GM19438 (cell line): ENCODE data around the gene HSDL2.
"Not testable (repeated sequence)": the region's sequence is repeated elsewhere in the genome, so short reads cannot be mapped to it uniquely, and the experiment has no call there.

Experiments
- ATAC-seq: cut with Tn5 transposase; IDR thresholded peaks from one replicate; pipeline ENCODE4 v1.9.1; 2021; ENCODE audit warnings: low read depth; ENCODE audit not compliant: unreplicated experiment

The HSDL2 gene

DNA sequence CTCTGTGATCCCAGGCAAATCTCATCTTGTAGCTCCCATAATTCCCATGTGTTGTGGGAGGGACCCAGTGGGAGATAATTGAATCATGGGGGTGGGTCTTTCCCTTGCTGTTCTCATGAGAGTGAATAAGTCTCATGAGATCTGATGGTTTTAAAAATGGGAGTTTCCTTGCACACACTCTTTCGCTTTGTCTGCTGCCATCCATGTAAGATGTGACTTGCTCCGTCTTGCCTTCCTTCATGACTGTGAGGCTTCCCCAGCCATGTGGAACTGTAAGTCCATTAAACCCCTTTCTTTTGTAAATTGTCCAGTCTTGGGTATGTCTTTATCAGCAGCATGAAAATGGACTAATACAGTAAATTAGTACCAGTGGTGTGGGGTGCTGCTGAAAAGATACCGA is 14.7 kb upstream of the HSDL2 start:
- not testable (repeated sequence) for ATAC-seq

DNA sequence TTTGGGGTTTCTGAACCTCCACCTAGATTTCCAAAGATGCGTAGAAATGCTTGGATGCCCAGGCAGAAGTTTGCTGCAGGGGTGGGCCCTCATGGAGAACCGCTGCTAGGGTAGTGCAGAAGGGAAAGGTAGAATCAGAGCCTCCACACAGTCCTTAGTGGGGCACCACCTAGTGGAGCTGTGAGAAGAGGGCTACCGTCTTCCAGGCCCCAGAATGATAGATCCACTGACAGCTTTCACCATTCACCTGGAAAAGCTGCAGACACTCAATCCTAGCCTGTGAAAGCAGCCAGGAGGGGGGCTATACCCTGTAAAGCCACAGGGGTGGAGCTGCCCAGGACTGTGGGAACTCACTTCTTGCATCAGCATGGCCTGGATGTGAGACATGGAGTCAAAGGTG is 13.3 kb upstream of the HSDL2 start:
- no peak for ATAC-seq

DNA sequence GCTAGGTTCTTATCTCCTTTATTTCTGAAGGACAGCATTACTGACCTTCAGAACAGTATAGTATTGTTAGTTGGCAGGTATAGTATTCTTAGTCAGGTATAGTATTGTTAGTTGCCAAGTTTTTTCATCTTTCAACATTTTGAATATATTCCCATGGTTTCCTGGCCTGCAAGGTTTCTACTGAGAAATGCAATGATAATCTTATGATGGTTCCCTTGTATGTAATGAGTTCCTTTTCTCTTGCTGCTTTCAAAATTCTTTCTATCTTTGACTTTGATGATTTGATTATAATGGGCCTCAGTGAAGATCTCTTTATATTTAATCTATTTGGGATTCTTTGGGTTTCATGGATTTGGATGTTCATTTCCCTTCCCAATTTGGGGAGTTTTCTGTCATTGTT is 12.4 kb upstream of the HSDL2 start:
- no peak for ATAC-seq

GRCh38 chr9:112369817-112370216 is 10.1 kb upstream of the HSDL2 start:
- ATAC-seq = no peak

- no peak for ATAC-seq
Measured at GRCh38 chr9:112371060-112371459, 8.8 kb upstream of the HSDL2 start.

- not testable (repeated sequence) for ATAC-seq
Measured at GRCh38 chr9:112373666-112374065, 6.2 kb upstream of the HSDL2 start.

DNA sequence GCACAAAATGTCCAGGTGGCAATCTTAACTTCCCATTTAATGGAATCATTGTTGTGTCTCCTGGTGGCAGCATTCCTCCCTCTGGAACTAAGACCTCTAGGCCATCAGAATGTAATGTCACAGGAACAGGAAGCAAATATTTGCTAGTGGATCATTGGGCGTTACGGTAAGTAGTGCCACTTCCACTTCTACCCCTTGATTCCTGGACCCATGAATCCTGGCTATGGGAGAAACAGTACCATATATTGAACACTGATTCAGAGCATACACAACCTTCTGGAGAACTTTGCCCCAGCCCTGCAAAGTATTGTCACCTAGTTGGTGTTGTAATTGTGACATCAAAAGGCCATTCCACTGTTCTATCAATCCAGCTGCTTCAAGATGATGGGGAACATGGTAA is 5.7 kb upstream of the HSDL2 start:
- ATAC-seq = not testable (repeated sequence)

- no peak for ATAC-seq
Measured at GRCh38 chr9:112375361-112375760, 4.5 kb upstream of the HSDL2 start.

GRCh38 chr9:112377087-112377486 is 2.8 kb upstream of the HSDL2 start:
- no peak for ATAC-seq

DNA sequence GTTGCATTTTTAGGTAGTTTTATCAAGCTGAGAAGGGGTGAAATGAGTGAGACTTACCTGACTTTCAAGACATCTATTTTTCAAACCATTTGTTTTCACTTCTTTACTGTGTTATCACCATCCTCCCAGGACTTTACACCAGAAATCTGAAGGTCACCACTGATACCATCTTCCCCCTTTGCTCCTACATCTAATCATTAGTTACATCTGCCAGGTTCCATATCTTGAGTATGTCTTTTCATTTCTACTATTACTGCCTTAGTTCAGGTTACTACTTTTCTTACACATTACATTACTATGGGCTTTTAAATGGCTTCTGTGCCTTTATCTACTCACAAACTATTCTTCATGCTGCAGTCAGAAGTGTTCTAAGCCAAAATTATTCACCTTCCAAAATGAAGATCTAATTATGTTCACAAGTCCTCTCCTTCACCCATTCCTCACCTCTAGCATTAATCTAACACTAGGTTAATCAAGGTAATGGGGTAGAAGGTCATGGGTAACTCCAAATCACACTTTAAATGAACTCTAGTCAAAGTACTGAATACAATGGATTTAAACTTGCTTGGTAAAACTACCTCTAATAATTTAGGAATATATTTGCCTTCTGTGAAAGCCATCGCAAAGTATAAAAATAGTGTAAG is 2.1 kb upstream of the HSDL2 start:
- no peak for ATAC-seq

GRCh38 chr9:112378328-112379176 is 1.4 kb upstream of the HSDL2 start:
- peak; percentile 6 for ATAC-seq

GRCh38 chr9:112379177-112380101 is 469 bp upstream of the HSDL2 start:
- peak; percentile 81 for ATAC-seq

DNA sequence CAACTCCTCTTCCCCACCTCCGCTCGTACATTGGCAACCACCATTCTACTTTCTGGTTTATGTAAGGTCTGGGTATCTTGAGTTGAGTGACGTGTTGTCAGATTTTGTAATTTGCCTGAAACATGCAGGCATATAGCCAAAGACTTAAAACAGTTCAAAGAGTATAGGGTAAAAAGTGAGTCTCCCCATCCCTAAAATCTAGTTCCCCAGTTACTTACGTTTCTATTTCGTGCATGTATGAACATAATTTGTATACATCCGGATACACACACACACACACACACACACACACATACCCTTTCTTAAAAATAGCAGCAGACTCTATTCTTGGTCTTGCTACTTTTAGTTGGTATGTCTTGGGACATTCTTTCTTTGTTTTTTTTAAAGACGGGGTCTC is 915 bp downstream of the HSDL2 start:
- no peak for ATAC-seq

DNA sequence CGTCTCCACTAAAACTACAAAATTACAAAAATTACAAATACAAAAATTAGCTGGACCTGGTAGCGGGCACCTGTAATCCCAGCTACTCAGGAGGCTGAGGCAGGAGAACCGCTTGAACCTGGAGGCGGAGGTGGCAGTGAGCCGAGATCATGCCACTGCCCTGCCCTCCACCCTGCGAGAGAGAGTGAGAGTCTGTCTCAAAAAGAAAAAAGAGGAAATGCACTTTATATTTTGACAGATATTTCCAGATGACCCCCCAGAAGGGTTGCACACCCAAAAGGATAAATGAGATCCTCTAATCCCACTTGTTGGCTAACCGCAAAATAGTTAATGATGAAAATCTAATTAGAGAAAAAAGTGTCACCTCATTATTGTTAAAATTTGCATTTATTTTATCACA is 2.2 kb downstream of the HSDL2 start:
- no peak for ATAC-seq

DNA sequence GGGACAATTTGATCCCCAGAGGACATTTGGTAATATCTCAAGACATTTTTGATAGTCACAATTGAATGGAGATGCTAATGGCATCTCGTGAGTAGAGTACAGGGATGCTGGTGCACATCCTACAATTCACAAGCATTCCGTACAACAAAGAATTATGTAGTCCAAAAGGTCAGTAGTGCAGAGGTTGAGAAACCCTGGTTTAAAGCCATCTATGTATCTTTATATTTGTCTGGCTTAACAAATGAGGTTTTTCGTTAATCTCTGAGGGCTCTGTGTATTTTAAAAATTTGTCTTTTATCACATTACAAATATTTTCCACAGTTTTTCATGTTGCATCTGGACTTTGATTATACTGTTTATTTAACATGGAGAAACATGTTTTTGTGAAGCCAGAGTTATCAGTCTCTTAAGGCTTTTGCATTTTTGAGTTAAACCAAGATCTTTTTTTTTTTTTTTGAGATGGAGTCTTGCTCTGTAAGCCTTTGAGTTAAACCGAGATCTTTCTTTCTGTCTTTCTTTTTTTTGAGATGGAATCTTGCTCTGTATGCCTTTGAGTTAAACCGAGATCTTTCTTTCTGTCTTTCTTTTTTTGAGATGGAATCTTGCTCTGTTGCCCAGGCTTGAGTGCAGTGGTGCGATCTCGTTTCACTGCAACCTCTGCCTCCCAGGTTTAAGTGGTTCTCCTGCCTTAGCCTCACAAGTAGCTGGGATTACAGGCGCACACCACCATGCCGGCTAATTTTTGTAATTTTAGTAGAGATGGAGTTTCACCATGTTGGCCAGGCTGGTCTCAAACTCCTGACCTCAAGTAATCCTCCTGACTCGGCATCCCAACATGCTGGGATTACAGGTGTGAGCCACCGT is 2.8 kb downstream of the HSDL2 start:
- no peak for ATAC-seq

DNA sequence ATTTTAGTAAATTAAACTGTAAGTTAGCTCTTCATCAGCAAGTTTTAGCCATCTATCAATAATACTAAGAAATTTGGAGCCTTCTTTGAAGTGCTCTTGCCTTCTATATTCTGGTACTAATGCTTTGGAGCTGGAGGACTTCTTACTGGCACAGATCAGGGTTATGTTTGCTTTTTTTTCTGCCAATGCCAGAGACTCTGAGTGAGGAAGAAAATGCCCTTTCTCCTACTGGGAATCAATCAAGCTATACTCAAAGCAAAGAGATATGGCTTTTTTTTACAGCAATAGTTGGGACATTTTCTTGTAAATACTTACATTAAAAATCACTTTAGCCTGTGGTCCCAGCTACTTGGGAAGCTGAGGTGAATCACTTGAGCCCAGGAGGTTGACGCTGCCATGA is 4.3 kb downstream of the HSDL2 start:
- no peak for ATAC-seq

- no peak for ATAC-seq
Measured at GRCh38 chr9:112384690-112385089, 4.8 kb downstream of the HSDL2 start.

- ATAC-seq = no peak
Measured at GRCh38 chr9:112387115-112387514, 7.2 kb downstream of the HSDL2 start.

GRCh38 chr9:112389897-112390296 is 10.0 kb downstream of the HSDL2 start:
- ATAC-seq = not testable (repeated sequence)

- ATAC-seq = not testable (repeated sequence)
Measured at GRCh38 chr9:112391936-112392560, 12.1 kb downstream of the HSDL2 start.
